Measurements from ENCODE around the gene TEP1. TPM values are rescaled to one million over a fixed set of nuclear protein-coding genes. Genes with fewer than 3 reads are reported as not detected.

TEP1 gene
- total and polyA plus RNA-seq, 10 of the 15 experiments (the other 5 are each of a cell fraction or from before 2014, with no cell fraction given), result 3.3 to 29.7 (median 16.8) TPM

DNA sequence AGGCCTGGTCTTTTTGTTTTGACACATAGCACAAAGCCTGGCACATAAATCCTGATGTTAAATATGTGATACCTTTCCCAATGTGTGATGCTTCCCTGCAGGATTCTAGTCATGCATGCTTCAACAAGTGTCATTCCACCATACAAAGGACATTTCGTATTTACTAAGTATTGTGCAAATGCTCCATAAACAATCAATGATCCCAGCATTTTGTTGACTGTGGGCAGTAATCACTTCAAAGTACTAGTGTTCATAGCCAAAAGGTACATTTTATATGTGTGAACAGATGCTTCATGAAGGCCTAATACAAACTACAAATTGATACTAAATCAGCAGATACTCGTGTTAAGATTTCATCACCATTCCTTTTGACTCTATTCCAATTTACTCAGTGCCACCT is 84.6 kb downstream of the TEP1 start:
- Histone ChIP-seq H2AFZ (ENCODE audit: control insufficient read depth, low read depth, low read length) (no peak overlapping the region), H3K4me2 (ENCODE audit: control insufficient read depth, insufficient read depth) (peak overlapping the region; percentile 14; the same call in 1 of the 2 replicates), H3K9me3 (replicated peaks; ENCODE audit: control insufficient read depth, insufficient read depth, low read length) (no peaks in the 10 kb centered on the region), H3K4me1 (ENCODE audit: control insufficient read depth, insufficient read depth, low read length) (peaks cover 2% of the 10 kb centered on the region; the same call in 1 of the 2 replicates), H3K36me3 (ENCODE audit: control insufficient read depth in 2 of 2, insufficient read depth in 2 of 2, low read length in 1 of 2) (peaks cover 2 to 25% of the 10 kb centered on the region in 2 experiments), H3K4me3 (no peak overlapping the region; the same call in 1 of the 2 replicates), H3K9ac (ENCODE audit: control insufficient read depth, insufficient read depth, low read length) (no peak overlapping the region), H3K27me3 (replicated peaks in 1 of 2; ENCODE audit: control insufficient read depth in 2 of 2, insufficient read depth in 2 of 2, low read length in 1 of 2) (no peaks in the 10 kb centered on the region), H3K79me2 (ENCODE audit: control insufficient read depth, insufficient read depth, low read length) (peaks cover 58% of the 10 kb centered on the region), H3K27ac (ENCODE audit: control insufficient read depth, insufficient read depth) (no peak overlapping the region), H4K20me1 (ENCODE audit: control insufficient read depth, insufficient read depth) (peaks cover 3% of the 10 kb centered on the region; the same call in 1 of the 2 replicates)
- in situ Hi-C loops (cut with MboI), result loop anchor here (5.0 kb wide), 1 partner anchor 279 kb away; no protein-coding TSS in a partner anchor
- intact Hi-C loops (cut with micrococcal nuclease; ENCODE audit: unreplicated experiment), result loop anchor here (5.0 kb wide), 1 partner anchor 204 kb away; no protein-coding TSS in a partner anchor
- SMC1A ChIA-PET (ENCODE audit: uncharacterized antibody, unreplicated experiment), result interaction anchor here (0.8 to 7.4 kb wide), 26 partner anchors 11 to 355 kb away, joined by 3 to 110 read pairs (median 6); partner anchors contain the start of genes APEX1, OSGEP, PARP2 and PIP4P1
- no TSS peak for BruUV-seq (replicated peaks)
- WGBS (ENCODE audit: insufficient coverage, insufficient replicate concordance, low lambda C conversion rate, missing lambda C conversion rate), result 70% methylated on average over 2 of the region's 2 CpGs
- no peak for DNase-seq (ENCODE audit: low read depth, low spot score)
- ATAC-seq, result no peak
- no peak for FAIRE-seq
- CTCF ChIA-PET, result interaction anchor here (0.6 to 11.3 kb wide), 36 partner anchors 10 to 363 kb away, joined by 3 to 216 read pairs (median 6); partner anchors contain the start of genes APEX1, PARP2, PIP4P1 and PNP
- RAD21 ChIA-PET (ENCODE audit: unreplicated experiment), result interaction anchor here (0.9 to 7.9 kb wide), 25 partner anchors 13 to 363 kb away, joined by 3 to 78 read pairs (median 5); partner anchors contain the start of genes PARP2, PIP4P1, RNASE4 and TEP1
- POLR2A ChIA-PET, result interaction anchor here (0.5 to 7.4 kb wide), 5 partner anchors 14 to 162 kb away, joined by 4 to 96 read pairs (median 8); partner anchors contain the start of genes PARP2, PIP4P1 and TEP1
- TF ChIP-seq BCL11A (IDR thresholded peaks at IDR 0.05; ENCODE audit: low read depth, low read length) (no peak), MYB (IDR thresholded peaks at IDR 0.05; ENCODE audit: borderline replicate concordance, low read depth, low read length) (no peak)
- TF ChIP-seq, protein P1, sequence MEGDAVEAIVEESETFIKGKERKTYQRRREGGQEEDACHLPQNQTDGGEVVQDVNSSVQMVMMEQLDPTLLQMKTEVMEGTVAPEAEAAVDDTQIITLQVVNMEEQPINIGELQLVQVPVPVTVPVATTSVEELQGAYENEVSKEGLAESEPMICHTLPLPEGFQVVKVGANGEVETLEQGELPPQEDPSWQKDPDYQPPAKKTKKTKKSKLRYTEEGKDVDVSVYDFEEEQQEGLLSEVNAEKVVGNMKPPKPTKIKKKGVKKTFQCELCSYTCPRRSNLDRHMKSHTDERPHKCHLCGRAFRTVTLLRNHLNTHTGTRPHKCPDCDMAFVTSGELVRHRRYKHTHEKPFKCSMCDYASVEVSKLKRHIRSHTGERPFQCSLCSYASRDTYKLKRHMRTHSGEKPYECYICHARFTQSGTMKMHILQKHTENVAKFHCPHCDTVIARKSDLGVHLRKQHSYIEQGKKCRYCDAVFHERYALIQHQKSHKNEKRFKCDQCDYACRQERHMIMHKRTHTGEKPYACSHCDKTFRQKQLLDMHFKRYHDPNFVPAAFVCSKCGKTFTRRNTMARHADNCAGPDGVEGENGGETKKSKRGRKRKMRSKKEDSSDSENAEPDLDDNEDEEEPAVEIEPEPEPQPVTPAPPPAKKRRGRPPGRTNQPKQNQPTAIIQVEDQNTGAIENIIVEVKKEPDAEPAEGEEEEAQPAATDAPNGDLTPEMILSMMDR (IDR thresholded peaks at IDR 0.05 in 2 of 3, conservative IDR thresholded peaks at IDR 0.05 in 1 of 3; ENCODE audit: control insufficient read depth in 2 of 3, extremely low read depth in 1 of 3, insufficient read depth in 1 of 3, low read depth in 3 of 3, low read length in 3 of 3), result no peak
